Thoracic aorta (tissue), 2 donors: ENCODE data around the gene SULF2. TPM values are rescaled to one million over a fixed set of nuclear protein-coding genes. Genes with fewer than 3 reads are reported as not detected.

Experiments
- ATAC-seq: fragments of 150-250 bp; one replicate; pipeline ENCODE4 v1.8.0; 2017; ENCODE audit warnings: low read depth; ENCODE audit not compliant: insufficient number of reproducible peaks, low FRiP score
- DNase-seq: peaks from one replicate; pipeline ENCODE4 v3.0.0-alpha.2; 2020; ENCODE audit warnings: low spot score
- H3K27ac ChIP-seq, 2 donors: fragments of 200-600 bp; sonication (generic); 1 replicate in 1 of 2; 2 replicates in 1 of 2; pipeline ENCODE4 v1.5.1; 2016; ENCODE audit warnings: mild to moderate bottlenecking in 2 of 2, moderate library complexity in 2 of 2
- H3K27me3 ChIP-seq: fragments of 200-600 bp; sonication (generic); replicated peaks from 2 replicates; pipeline ENCODE4 v1.6.0; 2016; ENCODE audit warnings: mild to moderate bottlenecking; ENCODE audit not compliant: insufficient read depth
- H3K36me3 ChIP-seq: fragments of 200-600 bp; sonication (generic); one replicate; pipeline ENCODE4 v1.5.1; 2016
- H3K4me1 ChIP-seq, 2 donors: fragments of 200-600 bp; sonication (generic); 1 replicate in 1 of 2; 2 replicates in 1 of 2; pipeline versions ENCODE4 v1.5.1 to v1.6.0; 2016; ENCODE audit warnings: low read depth in 2 of 2, mild to moderate bottlenecking in 1 of 2; ENCODE audit not compliant: control insufficient read depth in 1 of 2
- H3K4me3 ChIP-seq: fragments of 200-600 bp; sonication (generic); 2 replicates; pipeline ENCODE4 v1.5.1; 2016; ENCODE audit warnings: mild to moderate bottlenecking
- H3K9me3 ChIP-seq: fragments of 200-600 bp; sonication (generic); 2 replicates; pipeline ENCODE4 v1.5.1; 2016
- total RNA-seq, 2 donors: library from RNA; depleted of rRNA; stranded (reverse); fragments of >200 nt; gene quantifications; one replicate each; pipeline versions ENCODE4 v1.1.0 to v1.2.3, GENCODE V29; 2016
- TF ChIP-seq, protein P1 (sequence below): fragments of 200-600 bp; sonication (generic); IDR thresholded peaks from one replicate; pipeline ENCODE4 v1.5.1; 2019; ENCODE audit warnings: antibody characterized with exemption

The SULF2 gene
- total RNA-seq, 2 donors from 2014 or later: 39.0 to 53.9 TPM

GRCh38 chr20:47785854-47786764, 828 bp upstream of the SULF2 start:
- TF ChIP-seq, protein P1, sequence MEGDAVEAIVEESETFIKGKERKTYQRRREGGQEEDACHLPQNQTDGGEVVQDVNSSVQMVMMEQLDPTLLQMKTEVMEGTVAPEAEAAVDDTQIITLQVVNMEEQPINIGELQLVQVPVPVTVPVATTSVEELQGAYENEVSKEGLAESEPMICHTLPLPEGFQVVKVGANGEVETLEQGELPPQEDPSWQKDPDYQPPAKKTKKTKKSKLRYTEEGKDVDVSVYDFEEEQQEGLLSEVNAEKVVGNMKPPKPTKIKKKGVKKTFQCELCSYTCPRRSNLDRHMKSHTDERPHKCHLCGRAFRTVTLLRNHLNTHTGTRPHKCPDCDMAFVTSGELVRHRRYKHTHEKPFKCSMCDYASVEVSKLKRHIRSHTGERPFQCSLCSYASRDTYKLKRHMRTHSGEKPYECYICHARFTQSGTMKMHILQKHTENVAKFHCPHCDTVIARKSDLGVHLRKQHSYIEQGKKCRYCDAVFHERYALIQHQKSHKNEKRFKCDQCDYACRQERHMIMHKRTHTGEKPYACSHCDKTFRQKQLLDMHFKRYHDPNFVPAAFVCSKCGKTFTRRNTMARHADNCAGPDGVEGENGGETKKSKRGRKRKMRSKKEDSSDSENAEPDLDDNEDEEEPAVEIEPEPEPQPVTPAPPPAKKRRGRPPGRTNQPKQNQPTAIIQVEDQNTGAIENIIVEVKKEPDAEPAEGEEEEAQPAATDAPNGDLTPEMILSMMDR: peak; percentile 63
- H3K27me3 ChIP-seq: no peaks in the 10 kb centered on the region
- H3K4me3 ChIP-seq: peak overlapping the region; percentile 69
- no peaks in the 10 kb centered on the region for H3K36me3 ChIP-seq
- ATAC-seq: peak; percentile 44
- DNase-seq: no peak
- H3K9me3 ChIP-seq: no peaks in the 10 kb centered on the region
- H3K27ac ChIP-seq: peak overlapping the region; percentile 63 to 72
- H3K4me1 ChIP-seq: peaks cover 6 to 14% of the 10 kb centered on the region in 2 donors

DNA sequence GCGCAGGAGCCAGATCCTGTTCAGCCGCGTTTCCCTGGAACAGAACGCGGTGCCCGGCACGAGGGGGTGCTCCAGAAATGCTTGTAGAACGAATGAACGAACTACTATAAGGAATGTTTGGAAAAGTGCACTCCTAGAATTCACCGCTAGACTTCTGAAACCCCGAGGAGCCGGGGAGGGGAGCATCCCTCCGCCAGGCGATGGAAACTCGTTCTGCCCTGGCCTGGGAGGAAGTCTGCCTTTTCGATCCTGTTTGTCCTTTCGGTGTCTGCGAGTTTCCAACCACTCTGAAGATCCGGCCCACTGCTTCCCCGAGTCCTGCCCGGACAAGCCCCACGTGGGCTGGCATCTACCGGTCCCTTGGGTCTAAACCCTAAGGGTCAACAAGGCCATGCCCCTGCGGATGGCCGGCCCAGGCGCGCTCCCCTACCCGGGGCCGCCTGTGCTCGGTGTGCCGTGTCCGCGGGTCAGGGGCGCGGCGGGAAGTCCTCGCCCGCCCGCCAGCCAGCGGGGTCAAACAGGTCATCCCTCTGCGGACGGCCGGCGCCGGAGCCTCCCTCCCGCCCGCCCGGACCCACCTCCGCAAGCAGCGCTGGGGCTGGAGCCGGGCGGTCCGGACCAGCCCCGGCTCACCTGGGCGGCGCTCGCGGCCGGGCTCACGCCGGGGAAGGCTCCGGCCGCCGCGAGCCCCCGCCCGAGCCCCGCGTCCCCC, 526 bp downstream of the SULF2 start:
- Histone ChIP-seq H3K4me1 (peaks cover 6 to 14% of the 10 kb centered on the region in 2 donors), H3K36me3 (no peaks in the 10 kb centered on the region), H3K4me3 (peak overlapping the region; percentile 78), H3K27ac (peak overlapping the region in 1 of 2 donors; percentile 28), H3K27me3 (no peaks in the 10 kb centered on the region), H3K9me3 (no peaks in the 10 kb centered on the region)
- TF ChIP-seq, protein P1: peak; percentile 36
- ATAC-seq (no peak), DNase-seq (no peak)

GRCh38 chr20:47783828-47784598, 1.3 kb downstream of the SULF2 start:
- TF ChIP-seq, protein P1: no peak
- Histone ChIP-seq H3K27ac (no peak overlapping the region), H3K4me1 (peaks cover 6 to 14% of the 10 kb centered on the region in 2 donors), H3K4me3 (peak overlapping the region; percentile 78), H3K36me3 (no peaks in the 10 kb centered on the region), H3K27me3 (no peaks in the 10 kb centered on the region), H3K9me3 (no peaks in the 10 kb centered on the region)
- no peak for DNase-seq
- ATAC-seq: no peak

DNA sequence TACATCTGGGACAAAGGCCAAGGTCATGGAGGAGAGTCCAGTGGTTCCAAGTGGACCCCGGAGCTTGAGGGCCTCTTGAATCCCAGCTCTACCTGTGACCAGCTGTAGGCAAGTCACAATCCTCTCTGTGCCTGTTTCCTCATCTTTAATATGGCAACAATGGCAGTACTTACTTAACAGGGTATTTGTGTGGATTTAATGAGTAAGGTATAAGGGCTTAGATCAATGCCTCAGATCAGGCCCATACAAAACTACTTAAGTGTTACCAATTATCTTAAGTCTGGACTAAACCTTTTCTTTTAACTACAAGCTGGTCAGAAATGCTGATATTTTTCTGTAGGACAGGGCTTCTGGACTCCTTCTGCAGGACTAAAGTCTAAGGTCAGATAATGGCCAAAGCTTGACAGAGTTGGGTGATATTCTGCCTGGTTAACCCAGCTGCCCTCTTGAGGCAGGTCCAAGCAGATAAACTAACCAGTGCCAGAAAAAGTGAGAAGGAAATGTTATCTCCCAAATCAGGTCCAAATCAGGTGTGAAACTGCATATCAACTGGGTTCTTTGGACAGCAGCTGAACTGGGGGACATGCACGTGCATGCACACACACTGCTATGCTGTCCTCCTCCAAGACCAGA, 2.2 kb downstream of the SULF2 start:
- H3K4me1 ChIP-seq: peaks cover 6 to 24% of the 10 kb centered on the region in 2 donors
- no peaks in the 10 kb centered on the region for H3K36me3 ChIP-seq
- DNase-seq: no peak
- H3K27ac ChIP-seq: no peak overlapping the region
- H3K9me3 ChIP-seq: no peaks in the 10 kb centered on the region
- no peaks in the 10 kb centered on the region for H3K27me3 ChIP-seq
- no peak for ATAC-seq
- TF ChIP-seq, protein P1: no peak
- no peak overlapping the region for H3K4me3 ChIP-seq
